ENCODE measurements around the gene TCP11X2. TPM values are rescaled to one million over a fixed set of nuclear protein-coding genes. Genes with fewer than 3 reads are reported as not detected.
"Not testable (repeated sequence)": the region's sequence is repeated elsewhere in the genome, so short reads cannot be mapped to it uniquely, and the experiment has no call there.

Gene TCP11X2
- under 1 TPM in 1 of 2 donors, not detected in 1; 0.40 TPM for total RNA-seq

DNA sequence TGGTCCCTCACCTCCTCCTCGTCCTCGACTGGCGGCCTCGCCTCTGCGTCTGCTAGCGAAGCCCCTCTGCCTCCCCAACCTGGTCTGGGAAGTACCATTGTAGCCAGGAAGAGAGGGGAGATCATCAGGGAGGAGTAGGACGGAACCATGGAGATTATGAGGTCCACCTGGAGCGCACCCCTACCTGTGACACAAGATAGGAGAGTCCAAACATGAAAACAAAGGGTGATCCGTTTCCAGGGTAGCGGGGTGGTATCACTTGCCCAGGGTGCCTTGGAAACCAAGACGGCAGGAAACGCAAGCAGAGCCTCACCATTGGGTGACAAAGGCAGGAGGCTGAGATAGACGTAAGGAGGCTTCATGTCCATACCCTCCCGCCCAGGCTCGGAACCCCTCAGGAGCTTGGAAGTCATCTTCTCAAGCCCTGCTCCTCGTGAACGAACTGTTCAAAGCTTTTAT is at the start of gene TCP11X2:
Gene TCP11X2 (minus strand): TSS at position 51 of the 459 bp plus-strand sequence.
- intact Hi-C loops (cut with DNase I); H3K4me3 ChIP-seq: not testable (repeated sequence)
- 58% methylated on average over 5 of the region's 17 CpGs for WGBS

DNA sequence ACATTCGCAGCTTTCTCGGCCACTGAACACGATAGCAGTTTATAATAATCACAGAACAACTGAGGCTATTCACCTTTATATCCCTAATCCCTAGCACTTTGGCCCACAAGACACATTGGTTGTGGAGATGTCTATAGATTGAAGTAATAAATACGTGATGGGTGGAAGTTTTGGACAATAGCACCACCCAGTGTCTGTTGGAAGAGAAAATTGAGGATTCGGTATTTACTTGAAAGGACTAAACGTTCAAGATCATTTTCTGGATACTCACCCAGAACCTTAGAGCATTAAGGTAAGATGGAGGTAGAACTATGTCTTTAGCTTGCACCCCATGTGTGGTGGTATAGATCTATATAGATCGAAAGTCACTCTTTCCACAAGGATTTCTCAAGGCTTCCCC is 45.7 kb upstream of the TCP11X2 start:
- no peaks in the 10 kb centered on the region for H3K27me3 ChIP-seq (replicated peaks; ENCODE audit: insufficient read depth)
- intact Hi-C loops (cut with DNase I): no loop called here
- H3K4me1 ChIP-seq (replicated peaks): no peaks in the 10 kb centered on the region
- H3K27ac ChIP-seq: no peak overlapping the region
- TF ChIP-seq POLR2A (IDR thresholded peaks at IDR 0.05): no peak
- peak in 2 of 4 experiments; percentile 16 to 34 for TF ChIP-seq CTCF (IDR thresholded peaks at IDR 0.05)
- WGBS: 45% methylated on average over 7 of the region's 7 CpGs
- no peaks in the 10 kb centered on the region for H3K9me3 ChIP-seq
- no peak for DNase-seq (ENCODE audit: low spot score)
- no peaks in the 10 kb centered on the region for H3K36me3 ChIP-seq
- no peak overlapping the region for H3K4me3 ChIP-seq

More for the DNA sequence above, at the start of gene TCP11X2:
- not testable (repeated sequence) for H3K36me3 ChIP-seq; H3K27me3 ChIP-seq (replicated peaks; ENCODE audit: insufficient read depth); DNase-seq (ENCODE audit: low spot score); H3K9me3 ChIP-seq; H3K27ac ChIP-seq; H3K4me1 ChIP-seq (replicated peaks)

DNA sequence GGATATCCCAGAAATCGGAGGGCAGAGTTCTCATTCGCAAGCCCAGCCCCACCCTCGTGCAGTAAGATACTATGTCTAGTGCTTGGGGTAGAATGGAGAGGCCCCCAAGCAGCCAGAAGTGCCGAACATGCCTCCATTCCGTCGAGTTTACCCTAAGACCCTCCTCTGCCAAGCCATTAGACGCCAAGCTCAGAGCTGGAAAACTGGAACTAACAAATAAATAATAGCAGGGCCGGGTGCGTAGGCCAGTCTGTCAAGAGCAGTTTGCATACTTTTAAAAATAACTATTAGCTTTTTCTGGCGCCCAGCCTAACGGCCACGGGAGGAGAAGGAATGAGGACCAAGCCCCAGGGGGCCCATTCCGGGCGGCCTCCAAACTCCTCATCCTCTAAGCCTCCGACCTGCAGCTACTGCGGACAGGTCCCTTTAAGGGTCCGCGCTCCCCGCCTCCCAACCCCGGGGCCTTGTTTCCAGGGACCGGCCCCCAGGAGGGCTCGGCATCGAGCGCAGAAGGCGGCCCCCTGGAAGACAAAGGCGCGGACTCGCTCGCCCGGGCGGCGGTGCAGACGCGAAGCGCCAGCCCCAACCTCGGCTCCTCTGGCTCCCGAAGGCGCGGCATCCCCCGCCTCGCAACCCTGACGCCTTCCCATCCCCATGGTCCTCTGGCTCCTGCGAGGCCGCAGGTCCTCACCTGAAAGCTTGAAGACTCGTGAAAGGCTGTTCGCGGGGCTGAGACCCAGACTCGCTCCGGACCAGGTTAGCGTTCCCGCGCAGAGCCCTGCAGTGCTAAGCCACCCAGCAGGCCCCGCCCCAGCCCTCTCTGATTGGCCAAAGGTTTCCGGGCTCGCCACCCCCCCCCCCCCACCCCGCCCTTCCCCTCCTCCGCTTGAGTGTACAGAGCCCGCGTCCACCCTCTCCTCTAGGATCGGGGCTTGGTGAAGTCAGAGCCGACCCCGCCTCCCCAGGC is 44.6 kb upstream of the TCP11X2 start, which contains the start of gene TMSB15A:
Gene TMSB15A (minus strand): TSS at position 765 of the 967 bp plus-strand sequence.
- Histone ChIP-seq H3K27ac (peak within 1 kb of the TSS in 1 of 2 donors; percentile 26), H3K36me3 (no peaks in the 10 kb centered on the region), H3K27me3 (replicated peaks; ENCODE audit: insufficient read depth) (no peaks in the 10 kb centered on the region), H3K9me3 (no peaks in the 10 kb centered on the region), H3K4me1 (replicated peaks) (no peaks in the 10 kb centered on the region), H3K4me3 (peak within 1 kb of the TSS; percentile 25 to 33)
- 1% methylated on average over 21 of the region's 62 CpGs for WGBS
- DNase-seq (ENCODE audit: low spot score): peak; percentile 57
- TF ChIP-seq POLR2A (IDR thresholded peaks at IDR 0.05) (no peak), POLR2AphosphoS5 (IDR thresholded peaks at IDR 0.05) (no peak), CTCF (IDR thresholded peaks at IDR 0.05) (no peak)
- intact Hi-C loops (cut with DNase I): no loop called here

DNA sequence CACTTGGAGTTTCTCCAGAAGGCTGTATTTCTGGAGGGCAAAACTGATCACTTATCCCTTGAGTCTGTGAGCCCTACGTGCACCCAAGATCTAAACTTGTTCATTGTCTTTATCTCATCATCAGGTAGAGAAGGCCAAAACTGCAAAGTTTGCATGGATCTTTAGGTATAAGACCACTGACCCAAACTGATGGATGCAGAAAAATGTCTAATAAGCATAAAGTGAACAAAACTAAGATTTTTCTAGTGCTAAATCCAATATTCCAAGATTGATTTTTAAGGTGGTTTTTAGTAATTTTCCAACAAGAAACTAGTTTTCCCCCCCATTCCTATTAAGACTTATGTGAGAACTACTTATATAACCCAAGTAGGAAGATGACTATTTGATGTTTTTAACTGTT is 42.9 kb upstream of the TCP11X2 start:
- WGBS: 94% methylated on average over 1 of the region's 1 CpG
- Histone ChIP-seq H3K27ac (no peak overlapping the region), H3K27me3 (replicated peaks; ENCODE audit: insufficient read depth) (no peaks in the 10 kb centered on the region)

More for the DNA sequence above, 42.9 kb upstream of the TCP11X2 start:
- intact Hi-C loops (cut with DNase I): no loop called here
- H3K9me3 ChIP-seq: no peaks in the 10 kb centered on the region
- no peaks in the 10 kb centered on the region for H3K4me1 ChIP-seq (replicated peaks)
- H3K36me3 ChIP-seq: no peaks in the 10 kb centered on the region
- DNase-seq (ENCODE audit: low spot score): no peak
- H3K4me3 ChIP-seq: no peak overlapping the region
- TF ChIP-seq CTCF (IDR thresholded peaks at IDR 0.05) (no peak), POLR2A (IDR thresholded peaks at IDR 0.05) (no peak), POLR2AphosphoS5 (IDR thresholded peaks at IDR 0.05) (no peak)
